Mesenteric fat pad (tissue), 1 donor: ENCODE results near the gene DDX20. TPM values are rescaled to one million over a fixed set of nuclear protein-coding genes. Genes with fewer than 3 reads are reported as not detected.
"Not testable (repeated sequence)": the region's sequence is repeated elsewhere in the genome, so short reads cannot be mapped to it uniquely, and the experiment has no call there.

Source experiments
- DNase-seq: peaks from one replicate; pipeline ENCODE4 v3.0.0-alpha.2; 2020; ENCODE audit warnings: low spot score
- total RNA-seq: library from RNA; stranded (reverse); fragmentation: NEBNext Ultra II Directional; extraction: Animal tissue kit (Norgen Biotek cat#: 25700); gene quantifications from one replicate; pipeline ENCODE4 v1.2.1, GENCODE V29; 2021
- donor health status: DM: yes; HTN: yes; CAD: no.

DDX20 gene
- total RNA-seq, 1 donor from 2014 or later, result 9.7 TPM

- DNase-seq, result no peak
These were observed 31.0 kb downstream of the DDX20 start for GRCh38 chr1:111786669-111787207.

- no peak for DNase-seq
These were observed 33.4 kb downstream of the DDX20 start for GRCh38 chr1:111789142-111789541.

GRCh38 chr1:111789666-111790316, 34.1 kb downstream of the DDX20 start:
- DNase-seq, result no peak

DNA sequence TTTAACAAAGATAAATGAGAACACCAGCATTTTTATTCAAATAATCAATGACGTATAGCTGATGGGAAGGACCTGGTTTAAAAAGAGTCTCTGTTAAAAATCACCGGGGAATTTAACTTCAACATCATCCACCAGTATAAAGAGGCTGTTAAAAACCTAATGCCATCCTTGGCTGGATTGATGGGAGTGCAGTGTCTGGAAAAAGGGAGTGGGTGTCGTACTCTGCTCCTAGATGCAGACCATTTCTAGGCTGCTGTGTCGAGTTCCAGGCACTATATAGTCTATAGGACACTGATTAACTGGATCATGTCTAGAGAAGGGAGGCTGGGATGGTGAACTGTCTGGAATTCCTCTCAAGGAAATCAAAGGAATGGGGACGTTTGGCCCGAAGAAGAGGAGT, 36.1 kb downstream of the DDX20 start:
- no peak for DNase-seq

DNA sequence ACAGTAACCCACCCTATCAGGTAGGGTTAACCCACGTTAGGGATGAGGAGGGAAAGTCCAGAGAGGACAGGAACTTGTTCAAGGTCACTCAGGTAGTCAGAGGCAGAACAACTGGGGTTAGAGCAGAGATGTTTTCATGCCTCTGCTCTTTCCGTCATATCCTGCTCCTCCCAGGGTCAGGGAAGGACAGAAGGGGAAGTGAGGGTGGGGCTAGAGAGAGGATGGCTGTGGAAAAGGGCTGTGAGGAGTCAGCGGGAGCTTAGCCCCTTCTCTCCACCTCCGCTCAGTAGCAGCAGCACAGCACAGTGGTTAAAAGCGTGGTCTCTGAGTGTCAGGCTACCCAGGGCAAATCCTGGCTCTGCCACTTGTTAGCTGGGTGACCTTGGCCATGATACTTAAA, 36.5 kb downstream of the DDX20 start:
- DNase-seq, result no peak

DNA sequence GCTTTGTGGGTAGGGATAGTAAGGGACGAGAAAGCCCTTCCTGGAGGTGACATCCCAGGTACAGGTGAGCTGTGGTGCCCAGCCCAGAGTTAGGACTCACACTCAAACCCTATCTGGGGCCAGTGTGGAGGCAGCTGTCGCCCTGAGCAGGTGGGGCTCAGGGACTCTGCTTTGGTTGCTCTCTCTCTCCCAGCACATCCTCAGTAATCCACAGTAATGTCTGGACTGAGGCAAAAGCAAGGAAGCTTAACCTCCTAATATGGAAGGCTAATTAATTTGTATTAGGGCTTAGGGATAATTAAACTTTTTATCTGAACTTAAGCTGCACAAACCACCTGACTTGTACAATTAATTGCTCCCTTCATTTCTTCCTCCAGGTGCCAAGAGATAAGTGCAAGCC, 38.2 kb downstream of the DDX20 start:
- no peak for DNase-seq

- DNase-seq, result no peak
These were observed 39.7 kb downstream of the DDX20 start for GRCh38 chr1:111795401-111795800.

DNA sequence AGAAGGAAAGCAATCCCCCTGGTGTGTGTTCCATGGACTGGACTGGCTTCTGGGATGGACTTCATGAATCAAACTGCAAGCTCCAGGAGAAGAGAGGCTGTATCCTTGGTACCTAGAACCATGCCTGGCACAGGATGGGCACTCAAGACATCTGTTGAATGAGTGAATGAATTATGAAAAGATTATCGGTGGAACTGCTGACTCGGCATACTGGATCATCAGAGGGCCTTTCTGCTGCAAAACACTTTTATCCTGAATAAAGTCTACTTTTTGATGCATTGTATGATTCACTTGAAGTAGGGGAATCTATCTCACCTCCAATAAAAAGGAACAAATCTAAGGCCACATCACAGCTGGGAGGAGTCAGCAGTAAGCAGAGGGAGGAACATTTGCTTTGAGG, 42.9 kb downstream of the DDX20 start:
- DNase-seq, result no peak

GRCh38 chr1:111799722-111800121, 44.0 kb downstream of the DDX20 start:
- not testable (repeated sequence) for DNase-seq

DNA sequence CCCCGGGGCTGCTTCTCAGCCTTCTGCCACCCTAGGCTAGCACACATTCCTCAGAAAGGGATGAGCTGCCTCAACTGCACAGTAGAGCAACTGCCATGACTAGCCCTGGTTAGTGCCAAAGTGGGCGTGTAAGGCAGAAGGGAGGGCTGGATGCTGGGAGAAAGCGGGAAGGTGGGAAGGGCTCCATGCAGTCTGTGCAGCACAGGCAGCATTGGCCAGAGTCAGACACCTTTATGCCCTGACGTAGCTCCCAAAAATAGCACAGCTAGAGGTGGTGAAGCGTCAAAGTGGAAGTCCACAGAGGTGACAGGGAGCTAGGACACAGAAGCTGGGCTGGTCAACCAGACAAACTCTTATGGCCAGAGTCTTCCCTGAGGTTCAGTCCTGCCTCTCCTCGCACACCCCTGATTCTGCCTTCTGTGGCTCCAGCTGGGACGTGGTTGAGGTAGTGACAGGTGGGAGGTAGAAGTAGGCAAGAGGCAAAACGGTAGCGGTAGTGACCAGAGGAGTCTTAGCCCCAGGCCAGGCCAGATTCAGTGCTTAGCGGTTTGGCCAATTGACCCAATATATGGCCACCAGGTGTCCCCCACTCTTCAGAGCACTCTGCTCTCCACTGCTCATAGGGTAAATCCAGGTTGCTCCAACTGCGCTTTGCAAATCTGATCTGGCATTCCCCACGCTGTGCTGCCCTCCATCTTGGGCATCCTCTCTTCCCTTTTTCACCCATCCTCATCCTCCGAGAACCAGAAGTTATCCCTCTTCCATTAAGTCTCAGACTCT, 45.6 kb downstream of the DDX20 start:
- no peak for DNase-seq

- no peak for DNase-seq
These were observed 46.4 kb downstream of the DDX20 start for GRCh38 chr1:111802110-111802509.

DNA sequence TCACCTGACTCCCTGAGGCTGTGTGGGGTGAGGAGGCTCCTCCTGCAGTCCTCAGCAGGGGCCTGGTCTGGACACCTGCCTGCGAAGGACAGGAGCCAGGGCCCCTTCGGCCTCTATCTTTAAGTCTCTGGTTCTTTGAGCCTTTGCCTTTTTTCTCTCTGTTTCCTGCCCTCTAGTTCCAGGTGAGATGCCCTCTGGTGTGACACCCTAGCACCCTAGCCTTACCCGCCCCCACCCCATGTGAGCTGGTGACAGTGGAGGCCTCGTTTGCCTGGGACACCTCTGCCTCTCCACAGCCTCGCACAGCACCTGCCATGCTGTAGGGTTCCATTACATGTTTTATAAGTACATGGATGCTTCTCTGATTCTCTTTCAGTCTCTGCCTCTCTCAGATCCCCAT, 47.3 kb downstream of the DDX20 start:
- no peak for DNase-seq

DNA sequence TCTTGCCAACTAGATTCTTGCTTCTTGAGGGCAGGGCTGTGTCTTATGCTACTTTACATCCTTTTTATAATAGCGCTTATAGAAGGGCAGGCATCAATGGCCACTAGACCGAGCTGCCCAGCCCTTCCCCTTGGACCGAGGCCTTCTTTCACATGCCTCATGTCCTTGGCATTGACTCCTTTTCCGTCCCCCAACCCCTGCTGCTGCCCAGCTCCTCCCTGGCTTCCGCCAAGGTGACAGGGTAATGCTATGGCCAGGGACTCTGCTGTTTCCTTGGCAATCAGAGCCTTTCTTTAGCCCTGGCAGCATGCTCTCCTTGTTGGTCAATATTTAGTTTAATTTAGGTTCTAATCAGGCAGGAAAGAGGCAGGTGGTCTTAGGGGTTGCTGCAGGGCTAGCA, 48.2 kb downstream of the DDX20 start:
- DNase-seq, result no peak

DNA sequence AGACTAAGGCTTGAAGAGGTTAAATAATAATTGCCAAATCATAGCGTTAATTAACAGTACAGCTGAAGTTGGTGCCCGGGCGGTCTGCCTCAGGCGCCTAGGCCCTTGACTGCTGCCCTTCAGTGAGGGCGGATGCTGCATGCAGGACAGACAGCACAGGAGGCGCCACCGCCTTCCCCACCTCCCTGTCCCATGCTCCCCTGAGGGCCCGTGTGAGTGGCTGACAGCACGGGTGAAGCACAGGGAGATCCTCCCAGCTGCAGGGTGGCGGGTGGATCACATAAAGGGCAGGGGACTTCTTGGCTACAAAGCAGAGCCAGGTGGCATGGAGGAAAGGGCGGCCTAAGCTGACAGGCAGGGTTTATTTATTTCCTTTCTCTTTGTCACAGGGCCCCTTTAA, 49.1 kb downstream of the DDX20 start:
- DNase-seq, result no peak

GRCh38 chr1:111805251-111805650, 49.5 kb downstream of the DDX20 start:
- DNase-seq, result no peak

GRCh38 chr1:111811891-111812290, 56.2 kb downstream of the DDX20 start:
- DNase-seq, result peak; percentile 85

DNA sequence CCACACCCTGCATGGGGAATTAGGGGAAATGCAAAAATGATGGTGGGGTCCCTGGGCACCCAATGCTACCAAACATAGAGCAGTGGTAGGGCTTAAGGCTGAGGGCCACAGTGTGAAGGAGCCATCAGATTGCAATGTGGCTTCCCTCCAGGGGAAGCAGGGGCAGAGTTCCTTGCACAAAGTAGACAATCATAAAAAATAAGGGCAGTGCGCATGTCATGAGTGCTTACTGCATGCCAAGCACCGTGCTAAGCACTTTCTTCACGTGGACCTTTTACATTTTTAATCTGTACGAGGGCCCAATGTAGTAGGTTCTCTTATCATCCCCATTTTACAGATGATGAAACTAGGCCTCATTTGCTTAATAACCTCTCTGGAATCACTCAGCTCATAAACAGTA, 56.6 kb downstream of the DDX20 start:
- no peak for DNase-seq

- no peak for DNase-seq
These were observed 58.0 kb downstream of the DDX20 start for GRCh38 chr1:111813440-111814304.

- DNase-seq, result no peak
These were observed 58.6 kb downstream of the DDX20 start for GRCh38 chr1:111814305-111814628.

DNA sequence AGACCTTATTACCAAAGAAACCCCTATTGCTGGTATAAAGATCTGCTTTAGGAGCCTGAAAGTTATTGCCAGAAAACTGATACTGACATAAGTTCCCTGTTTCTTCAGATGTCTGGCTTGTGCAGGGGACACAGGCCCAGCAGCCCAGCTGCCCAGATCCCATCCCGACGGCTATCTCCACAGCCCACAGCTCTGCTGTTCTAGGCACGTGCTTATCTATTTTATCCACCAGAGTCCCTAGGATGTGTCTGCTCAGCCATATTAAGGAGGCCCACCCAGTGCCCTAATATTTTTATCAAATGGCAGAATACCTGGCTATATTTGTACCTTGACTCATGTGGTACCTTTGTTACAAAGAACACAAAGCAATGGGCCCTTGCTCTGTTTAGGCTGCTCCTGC, 58.9 kb downstream of the DDX20 start:
- DNase-seq, result no peak
